ENCODE measurements around the gene ATG16L1.

ATG16L1 gene

GRCh38 chr2:233204286-233204936 is 47.1 kb upstream of the ATG16L1 start:
- Histone ChIP-seq H3K79me2 (ENCODE audit: insufficient read depth, low read length) (no peaks in the 10 kb centered on the region), H3K4me2 (ENCODE audit: insufficient read depth, low read length) (no peak overlapping the region), H3K27me3 (ENCODE audit: insufficient read depth, low read length, poor library complexity) (no peaks in the 10 kb centered on the region), H3K4me3 (ENCODE audit: low read depth in 1 of 2, low read length in 2 of 2) (no peak overlapping the region), H3K36me3 (ENCODE audit: insufficient read depth, low read length) (peaks cover 31% of the 10 kb centered on the region), H3K27ac (ENCODE audit: low read length) (no peak overlapping the region), H3K9me3 (ENCODE audit: insufficient read depth, low read length, severe bottlenecking) (no peaks in the 10 kb centered on the region), H3K4me1 (ENCODE audit: insufficient read depth, low read length) (no peaks in the 10 kb centered on the region), H2AFZ (ENCODE audit: low read depth, low read length) (no peak overlapping the region), H3K9ac (ENCODE audit: low read depth, low read length) (no peak overlapping the region), H4K20me1 (ENCODE audit: insufficient read depth, low read length) (no peaks in the 10 kb centered on the region)
- no peak for TF ChIP-seq EZH2 (IDR thresholded peaks at IDR 0.05; ENCODE audit: borderline replicate concordance, low read depth, low read length, severe bottlenecking)
- TF ChIP-seq, protein P1, sequence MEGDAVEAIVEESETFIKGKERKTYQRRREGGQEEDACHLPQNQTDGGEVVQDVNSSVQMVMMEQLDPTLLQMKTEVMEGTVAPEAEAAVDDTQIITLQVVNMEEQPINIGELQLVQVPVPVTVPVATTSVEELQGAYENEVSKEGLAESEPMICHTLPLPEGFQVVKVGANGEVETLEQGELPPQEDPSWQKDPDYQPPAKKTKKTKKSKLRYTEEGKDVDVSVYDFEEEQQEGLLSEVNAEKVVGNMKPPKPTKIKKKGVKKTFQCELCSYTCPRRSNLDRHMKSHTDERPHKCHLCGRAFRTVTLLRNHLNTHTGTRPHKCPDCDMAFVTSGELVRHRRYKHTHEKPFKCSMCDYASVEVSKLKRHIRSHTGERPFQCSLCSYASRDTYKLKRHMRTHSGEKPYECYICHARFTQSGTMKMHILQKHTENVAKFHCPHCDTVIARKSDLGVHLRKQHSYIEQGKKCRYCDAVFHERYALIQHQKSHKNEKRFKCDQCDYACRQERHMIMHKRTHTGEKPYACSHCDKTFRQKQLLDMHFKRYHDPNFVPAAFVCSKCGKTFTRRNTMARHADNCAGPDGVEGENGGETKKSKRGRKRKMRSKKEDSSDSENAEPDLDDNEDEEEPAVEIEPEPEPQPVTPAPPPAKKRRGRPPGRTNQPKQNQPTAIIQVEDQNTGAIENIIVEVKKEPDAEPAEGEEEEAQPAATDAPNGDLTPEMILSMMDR (IDR thresholded peaks at IDR 0.05; ENCODE audit: borderline replicate concordance, extremely low read depth, low read length, poor library complexity, severe bottlenecking) = no peak
- DNase-seq (no peak), ATAC-seq (ENCODE audit: insufficient read depth, low read depth) (no peak)

DNA sequence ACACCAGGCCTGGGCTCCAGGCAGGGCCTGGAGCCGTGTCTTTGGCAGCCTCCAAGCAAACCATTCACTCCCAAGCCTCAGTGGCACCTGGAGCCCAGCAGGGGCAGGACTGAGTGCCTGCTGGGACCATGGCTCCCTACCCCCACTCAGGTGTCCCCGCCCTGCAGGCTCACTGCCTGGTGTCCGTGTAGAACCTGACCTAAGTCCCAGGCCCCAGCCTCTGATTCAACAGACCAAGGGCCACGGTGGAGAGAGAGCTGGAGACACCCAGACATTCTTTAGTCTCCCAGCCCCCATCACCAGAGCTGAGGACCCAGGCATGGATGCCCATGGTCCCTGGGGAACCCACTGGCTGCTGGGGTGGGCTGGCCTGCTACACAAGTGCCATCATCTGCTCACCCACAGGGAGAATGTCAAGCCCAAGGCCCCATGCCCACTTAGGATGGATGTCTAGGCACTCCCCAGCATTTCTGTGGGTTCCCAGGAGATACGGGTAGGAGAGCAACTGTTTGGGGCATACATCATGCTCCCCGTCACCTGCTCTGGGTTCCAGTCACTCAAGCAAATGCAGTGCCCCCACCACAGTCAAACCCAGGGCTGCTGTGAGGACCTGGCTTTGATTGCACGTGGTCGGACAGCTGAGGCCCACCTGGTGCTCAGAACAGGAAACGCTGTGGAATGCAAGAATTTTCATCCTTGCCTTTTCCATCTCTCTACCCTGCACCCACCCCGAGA is 42.9 kb upstream of the ATG16L1 start:
- TF ChIP-seq, protein P1 (IDR thresholded peaks at IDR 0.05; ENCODE audit: borderline replicate concordance, extremely low read depth, low read length, poor library complexity, severe bottlenecking) = no peak
- no peak for TF ChIP-seq EZH2 (IDR thresholded peaks at IDR 0.05; ENCODE audit: borderline replicate concordance, low read depth, low read length, severe bottlenecking)
- Histone ChIP-seq H3K79me2 (ENCODE audit: insufficient read depth, low read length) (no peaks in the 10 kb centered on the region), H3K9ac (ENCODE audit: low read depth, low read length) (no peak overlapping the region), H3K27me3 (ENCODE audit: insufficient read depth, low read length, poor library complexity) (no peaks in the 10 kb centered on the region), H3K4me3 (ENCODE audit: low read depth in 1 of 2, low read length in 2 of 2) (no peak overlapping the region), H3K27ac (ENCODE audit: low read length) (no peak overlapping the region), H4K20me1 (ENCODE audit: insufficient read depth, low read length) (no peaks in the 10 kb centered on the region), H3K4me1 (ENCODE audit: insufficient read depth, low read length) (no peaks in the 10 kb centered on the region), H3K4me2 (ENCODE audit: insufficient read depth, low read length) (no peak overlapping the region), H3K9me3 (ENCODE audit: insufficient read depth, low read length, severe bottlenecking) (no peaks in the 10 kb centered on the region), H3K36me3 (ENCODE audit: insufficient read depth, low read length) (peaks cover 16% of the 10 kb centered on the region), H2AFZ (ENCODE audit: low read depth, low read length) (no peak overlapping the region)
- ATAC-seq (ENCODE audit: insufficient read depth, low read depth) = peak; percentile 25; the same call in 1 of the 3 replicates
- no peak for DNase-seq

GRCh38 chr2:233209117-233209532 is 42.3 kb upstream of the ATG16L1 start:
- H3K36me3 ChIP-seq (ENCODE audit: insufficient read depth, low read length) = peaks cover 10% of the 10 kb centered on the region
- DNase-seq = no peak
- no peaks in the 10 kb centered on the region for H3K79me2 ChIP-seq (ENCODE audit: insufficient read depth, low read length)
- H3K27ac ChIP-seq (ENCODE audit: low read length) = no peak overlapping the region
- ATAC-seq (ENCODE audit: insufficient read depth, low read depth) = no peak
- no peaks in the 10 kb centered on the region for H3K9me3 ChIP-seq (ENCODE audit: insufficient read depth, low read length, severe bottlenecking)
- TF ChIP-seq, protein P1 (IDR thresholded peaks at IDR 0.05; ENCODE audit: borderline replicate concordance, extremely low read depth, low read length, poor library complexity, severe bottlenecking) = no peak
- no peak for TF ChIP-seq EZH2 (IDR thresholded peaks at IDR 0.05; ENCODE audit: borderline replicate concordance, low read depth, low read length, severe bottlenecking)
- H3K4me3 ChIP-seq (ENCODE audit: low read depth in 1 of 2, low read length in 2 of 2) = no peak overlapping the region
- no peaks in the 10 kb centered on the region for H4K20me1 ChIP-seq (ENCODE audit: insufficient read depth, low read length)
- H3K4me2 ChIP-seq (ENCODE audit: insufficient read depth, low read length) = no peak overlapping the region
- no peaks in the 10 kb centered on the region for H3K4me1 ChIP-seq (ENCODE audit: insufficient read depth, low read length)
- H3K9ac ChIP-seq (ENCODE audit: low read depth, low read length) = no peak overlapping the region
- no peaks in the 10 kb centered on the region for H3K27me3 ChIP-seq (ENCODE audit: insufficient read depth, low read length, poor library complexity)
- H2AFZ ChIP-seq (ENCODE audit: low read depth, low read length) = no peak overlapping the region

Measured in DND-41 (cell line).